ENCODE results near the gene ZNF784. TPM values are rescaled to one million over a fixed set of nuclear protein-coding genes. Genes with fewer than 3 reads are reported as not detected.

ZNF784 gene
- total RNA-seq (2014; rRNA removed; shearing (Covaris generic)): 5.2 and 6.1 TPM in 2 replicates

GRCh38 chr19:55624109-55625003 is at the start of gene ZNF784:
Gene ZNF784, minus strand, starts transcription at chr19:55624566. Its CDS starts 5 bp downstream, at chr19:55624561.

GRCh38 chr19:55654868-55655647 is 30.7 kb upstream of the ZNF784 start, which contains the start of gene U2AF2:
Gene U2AF2, plus strand, starts transcription at chr19:55655035. Its CDS starts 70 bp downstream, at chr19:55655105.

DNA sequence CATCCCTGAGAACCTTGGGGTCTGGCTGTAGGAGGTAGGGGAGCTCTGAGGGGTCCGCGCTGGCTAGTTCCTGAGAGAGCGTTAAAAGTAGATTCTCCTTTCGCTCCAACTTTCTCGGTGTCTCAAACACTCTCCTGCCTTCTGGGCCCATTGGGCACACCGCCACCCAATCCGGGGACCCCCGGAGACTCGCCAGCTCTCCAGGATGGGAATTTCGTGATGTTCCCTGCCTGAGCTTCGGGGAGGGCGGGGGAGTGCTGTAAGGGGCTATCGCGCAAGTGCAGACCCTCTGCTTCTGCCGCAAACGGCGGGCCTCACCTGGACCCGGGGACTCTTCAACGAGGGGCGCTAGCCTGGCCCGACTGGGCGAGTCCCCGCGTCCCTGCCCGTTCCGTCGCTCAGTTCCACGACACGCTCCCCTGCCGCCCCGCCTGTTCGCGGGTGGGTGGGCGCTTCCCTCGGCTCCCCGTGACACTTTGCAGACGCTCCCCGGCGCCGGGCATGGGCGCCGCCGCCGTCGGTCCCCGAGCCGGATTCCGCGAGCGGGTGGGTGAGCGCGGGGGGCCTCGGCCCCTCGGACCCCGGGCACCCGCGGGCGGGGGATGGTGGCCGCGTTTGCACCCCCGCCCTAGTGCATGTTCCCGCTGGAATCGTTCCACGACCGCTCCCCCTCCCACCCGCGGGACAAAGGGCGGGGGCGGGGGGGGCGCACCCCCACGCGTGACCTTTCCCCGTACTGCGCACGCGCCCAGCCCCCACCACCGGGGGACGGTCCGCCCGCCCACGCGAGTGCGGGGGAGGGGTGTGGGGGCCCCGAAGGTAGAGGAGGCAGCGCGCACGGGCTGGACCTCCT is 23.6 kb upstream of the ZNF784 start, which contains the start of gene CCDC106:
Gene CCDC106, plus strand, starts transcription at position 481 of the 853 bp plus-strand sequence. CDS start 835 bp downstream, outside the sequence.

GRCh38 chr19:55643003-55643886 is 18.9 kb upstream of the ZNF784 start, which contains the start of gene ZNF581:
Gene ZNF581, plus strand, starts transcription at chr19:55643649. Its CDS starts 923 bp downstream, at chr19:55644572.

DNA sequence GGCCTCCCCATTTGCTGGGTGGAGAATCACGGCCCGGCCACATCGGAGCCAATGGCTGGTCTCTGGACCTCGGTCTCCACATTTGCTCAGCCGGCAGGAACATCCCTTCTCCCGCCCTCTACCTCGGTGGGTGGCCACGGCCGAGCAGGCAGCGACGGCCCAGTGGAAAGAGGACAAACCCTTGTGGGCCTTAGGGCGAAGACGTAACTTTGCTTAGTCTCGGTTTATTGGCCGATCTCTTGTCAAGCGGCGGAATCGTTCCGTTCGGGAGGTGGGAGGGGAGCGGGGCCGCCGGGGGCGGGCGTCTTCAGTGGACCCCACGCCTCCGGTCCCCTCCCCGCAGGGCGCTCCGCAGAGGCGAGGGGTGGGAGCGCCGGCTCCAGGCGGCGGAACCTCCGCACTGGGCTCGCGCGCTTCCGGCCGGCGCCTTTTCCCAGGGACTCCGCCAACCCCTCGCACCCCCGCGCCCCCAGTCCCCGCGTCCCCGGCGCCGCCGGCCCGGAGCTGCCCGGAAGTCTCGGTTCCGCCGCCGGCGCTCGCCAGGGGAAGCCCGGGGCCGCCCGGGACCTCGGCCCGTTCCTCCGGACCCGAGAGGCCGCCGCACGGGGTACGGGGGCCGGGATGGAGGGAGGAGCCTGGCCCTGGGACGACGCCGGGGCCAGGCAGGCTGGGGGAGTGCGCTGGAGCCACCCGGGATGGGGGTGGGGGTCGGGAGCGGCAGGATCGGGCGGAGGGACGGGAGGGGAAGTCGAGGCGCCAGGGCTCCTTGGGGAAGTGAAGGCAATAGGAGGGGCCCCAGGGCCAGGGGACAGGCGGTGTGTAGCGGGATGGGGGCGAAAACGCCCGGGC is 16.4 kb upstream of the ZNF784 start, which contains the start of gene ZNF580:
Gene ZNF580, plus strand, starts transcription at position 426 of the 849 bp plus-strand sequence. CDS start 1,507 bp downstream, outside the sequence.

DNA sequence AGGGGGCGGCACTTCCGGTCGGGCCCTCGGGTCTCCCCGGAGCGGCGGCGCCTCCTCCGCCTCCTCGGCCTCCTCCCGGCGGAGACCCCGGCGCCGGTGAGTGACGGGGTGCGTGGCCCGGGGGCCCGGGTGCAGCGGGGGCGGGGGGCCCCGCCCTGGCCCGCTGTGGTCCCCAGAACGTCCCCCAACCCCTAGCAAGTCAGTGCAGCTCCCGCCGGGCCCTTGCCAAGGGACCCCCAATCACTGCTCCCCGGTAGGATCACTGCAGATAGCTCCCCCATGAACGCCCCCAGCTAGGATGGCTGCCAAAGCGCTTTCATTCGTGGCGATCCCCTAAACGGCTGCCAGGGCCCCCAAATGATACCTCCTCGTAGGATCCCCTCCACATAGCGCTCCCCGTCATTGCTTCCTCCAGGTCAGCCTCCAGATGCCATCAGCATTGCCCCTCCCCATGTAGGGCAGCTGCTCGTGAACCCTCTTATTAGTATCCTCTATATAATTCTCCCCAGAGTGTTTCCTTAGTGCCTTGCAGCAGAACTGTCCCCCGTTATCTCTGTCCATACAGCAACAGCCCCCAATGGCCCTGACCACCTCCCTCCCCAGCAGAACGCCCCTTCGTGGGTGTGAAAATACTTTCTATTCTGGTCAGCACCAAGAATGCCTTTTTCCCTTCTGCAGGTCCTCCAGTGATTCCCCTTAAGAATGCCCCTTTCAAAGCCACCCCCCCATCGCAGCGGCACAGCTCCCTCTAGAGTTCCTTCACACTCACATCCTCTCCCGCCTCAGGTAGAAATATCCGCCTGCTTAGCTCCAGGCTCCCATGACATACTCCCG is 18.5 kb downstream of the ZNF784 start, which contains the start of gene ZNF865:
Gene ZNF865, plus strand, starts transcription at position 11 of the 834 bp plus-strand sequence. CDS start 7,972 bp downstream, outside the sequence.

GRCh38 chr19:55599842-55600661 is 24.3 kb downstream of the ZNF784 start, which contains the start of gene ZNF524:
Gene ZNF524, plus strand, starts transcription at chr19:55600288. Its CDS starts 1,825 bp downstream, at chr19:55602113.

DNA sequence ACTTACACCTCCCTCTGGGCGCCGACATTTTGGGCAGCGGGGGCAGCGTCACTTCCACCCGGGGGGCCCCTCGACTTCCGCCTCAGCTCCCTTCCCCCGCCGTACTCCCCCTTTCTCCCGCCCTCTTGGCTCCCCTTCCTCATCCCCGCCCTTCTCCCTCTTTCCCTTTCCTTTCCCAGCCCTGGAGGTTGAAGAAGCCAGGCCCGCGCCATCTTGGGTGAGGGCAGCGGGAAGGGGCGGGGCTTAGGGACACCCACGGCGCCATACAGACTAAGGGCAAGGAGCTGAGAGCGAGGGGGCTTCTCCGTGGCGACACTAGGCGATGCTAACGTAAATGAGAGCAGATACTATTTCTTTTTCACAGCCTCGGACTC is 24.9 kb downstream of the ZNF784 start, which contains the start of gene FIZ1:
Gene FIZ1, minus strand, starts transcription at position 50 of the 374 bp plus-strand sequence. CDS start 1,652 bp downstream, outside the sequence.

GRCh38 chr19:55580628-55581144 is 43.7 kb downstream of the ZNF784 start, which contains the start of gene ZNF579:
Gene ZNF579, minus strand, starts transcription at chr19:55580848. Its CDS starts 1,209 bp downstream, at chr19:55579639.

Other genes with a start within 250 kb of the ZNF784 start
- 0.45 and 1.4 TPM in 2 replicates for gene TMEM190, start 247.7 kb downstream of the ZNF784 start, total RNA-seq (2014; rRNA removed; shearing (Covaris generic))
- gene TMEM238, start 240.3 kb downstream of the ZNF784 start, total RNA-seq (2014; rRNA removed; shearing (Covaris generic)): 1.1 and 1.6 TPM in 2 replicates
- gene RPL28, start 238.6 kb downstream of the ZNF784 start, total RNA-seq (2014; rRNA removed; shearing (Covaris generic)): 710 and 881 TPM in 2 replicates
- gene UBE2S, start 216.8 kb downstream of the ZNF784 start, total RNA-seq (2014; rRNA removed; shearing (Covaris generic)): 1,207 and 1,551 TPM in 2 replicates
- 0.03 TPM in 1 of 2 replicates, not detected in the other for gene SHISA7, start 181.3 kb downstream of the ZNF784 start, total RNA-seq (2014; rRNA removed; shearing (Covaris generic))
- 54.6 and 60.8 TPM in 2 replicates for gene ISOC2, start 162.9 kb downstream of the ZNF784 start, total RNA-seq (2014; rRNA removed; shearing (Covaris generic))
- gene C19orf85, start 159.8 kb downstream of the ZNF784 start, total RNA-seq (2014; rRNA removed; shearing (Covaris generic)): not detected in 2 replicates
- 6.7 and 6.9 TPM in 2 replicates for gene ZNF628, start 147.9 kb downstream of the ZNF784 start, total RNA-seq (2014; rRNA removed; shearing (Covaris generic))
- gene NAT14, start 139.4 kb downstream of the ZNF784 start, total RNA-seq (2014; rRNA removed; shearing (Covaris generic)): 39.9 and 45.6 TPM in 2 replicates
- 0.53 and 0.93 TPM in 2 replicates for gene SSC5D, start 136.1 kb downstream of the ZNF784 start, total RNA-seq (2014; rRNA removed; shearing (Covaris generic))
- gene SBK2, start 87.4 kb downstream of the ZNF784 start, total RNA-seq (2014; rRNA removed; shearing (Covaris generic)): not detected in 2 replicates
- 0.11 TPM in 1 of 2 replicates, not detected in the other for gene SBK3, start 79.0 kb downstream of the ZNF784 start, total RNA-seq (2014; rRNA removed; shearing (Covaris generic))
- 5.2 and 5.4 TPM in 2 replicates for gene ZNF579, start 43.7 kb downstream of the ZNF784 start, total RNA-seq (2014; rRNA removed; shearing (Covaris generic))
- gene FIZ1, start 25.0 kb downstream of the ZNF784 start, total RNA-seq (2014; rRNA removed; shearing (Covaris generic)): 9.3 and 10.3 TPM in 2 replicates
- gene ZNF524, start 24.3 kb downstream of the ZNF784 start, total RNA-seq (2014; rRNA removed; shearing (Covaris generic)): 8.6 and 12.3 TPM in 2 replicates
- 2.7 and 3.7 TPM in 2 replicates for gene ZNF865, start 18.9 kb downstream of the ZNF784 start, total RNA-seq (2014; rRNA removed; shearing (Covaris generic))
- 15.3 and 22.6 TPM in 2 replicates for gene ZNF580, start 16.4 kb upstream of the ZNF784 start, total RNA-seq (2014; rRNA removed; shearing (Covaris generic))
- 28.6 and 29.3 TPM in 2 replicates for gene ZNF581, start 19.1 kb upstream of the ZNF784 start, total RNA-seq (2014; rRNA removed; shearing (Covaris generic))
- 26.5 and 33.1 TPM in 2 replicates for gene CCDC106, start 23.6 kb upstream of the ZNF784 start, total RNA-seq (2014; rRNA removed; shearing (Covaris generic))
- 291 and 325 TPM in 2 replicates for gene U2AF2, start 30.5 kb upstream of the ZNF784 start, total RNA-seq (2014; rRNA removed; shearing (Covaris generic))
- gene EPN1, start 50.7 kb upstream of the ZNF784 start, total RNA-seq (2014; rRNA removed; shearing (Covaris generic)): 79.8 and 91.3 TPM in 2 replicates
- not detected in 2 replicates for gene NLRP9, start 113.8 kb upstream of the ZNF784 start, total RNA-seq (2014; rRNA removed; shearing (Covaris generic))
- 1.0 and 2.7 TPM in 2 replicates for gene RFPL4A, start 134.5 kb upstream of the ZNF784 start, total RNA-seq (2014; rRNA removed; shearing (Covaris generic))
- 0.37 TPM in 1 of 2 replicates, not detected in the other for gene RFPL4AL1, start 144.6 kb upstream of the ZNF784 start, total RNA-seq (2014; rRNA removed; shearing (Covaris generic))
- 0.75 and 1.3 TPM in 2 replicates for gene NLRP11, start 207.4 kb upstream of the ZNF784 start, total RNA-seq (2014; rRNA removed; shearing (Covaris generic))
- gene NLRP4, start 212.0 kb upstream of the ZNF784 start, total RNA-seq (2014; rRNA removed; shearing (Covaris generic)): 0.11 TPM in 1 of 2 replicates, not detected in the other